COLO829 (cell line): ENCODE measurements around the gene ALOX5AP.
"Not testable (repeated sequence)": the region's sequence is repeated elsewhere in the genome, so short reads cannot be mapped to it uniquely, and the experiment has no call there.

Experiments used
- DNase-seq: peaks from one replicate; pipeline ENCODE4 v3.0.0; 2012; ENCODE audit warnings: low spot score

The ALOX5AP gene

DNA sequence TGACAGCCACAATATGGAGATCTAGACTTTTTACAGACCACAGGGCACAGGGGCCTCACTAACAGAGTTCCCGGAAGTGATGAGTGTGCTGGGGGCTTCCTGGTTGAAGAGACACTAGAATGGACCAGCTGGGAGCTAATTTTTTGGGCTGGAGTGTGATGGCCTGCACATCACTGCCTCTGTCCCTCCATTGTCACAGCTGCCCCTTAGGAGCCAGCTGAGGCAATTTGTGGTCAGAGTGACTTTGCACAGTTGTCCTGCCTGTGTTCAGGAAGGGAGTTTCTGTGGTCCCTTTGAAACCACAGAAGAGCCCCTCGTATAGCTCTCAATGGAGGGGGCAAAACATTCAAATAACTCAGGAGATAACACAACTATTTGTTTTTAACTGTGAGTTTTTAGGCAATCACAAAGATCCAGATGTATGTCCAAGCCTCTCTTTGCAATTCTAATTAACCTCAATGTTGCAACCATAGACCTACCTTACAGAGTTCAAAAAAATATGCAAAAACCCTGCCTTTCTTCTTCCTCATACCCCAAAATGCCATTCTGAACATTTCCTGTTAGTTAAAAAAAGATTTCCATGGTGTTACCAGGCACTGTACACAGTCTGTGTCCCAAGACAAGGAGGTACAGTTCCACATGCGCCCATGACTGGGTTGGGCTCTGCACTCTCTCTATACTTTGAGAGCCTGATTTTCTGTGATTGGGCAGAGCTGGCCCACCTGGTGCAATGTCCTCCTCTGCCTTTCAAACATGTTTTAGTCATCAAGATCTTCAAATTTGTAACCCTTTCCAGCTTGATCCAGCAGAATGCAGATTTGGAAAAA is 2.4 kb downstream of the ALOX5AP start:
- no peak for DNase-seq

GRCh38 chr13:30738526-30739236 is 3.3 kb downstream of the ALOX5AP start:
- DNase-seq = no peak

DNA sequence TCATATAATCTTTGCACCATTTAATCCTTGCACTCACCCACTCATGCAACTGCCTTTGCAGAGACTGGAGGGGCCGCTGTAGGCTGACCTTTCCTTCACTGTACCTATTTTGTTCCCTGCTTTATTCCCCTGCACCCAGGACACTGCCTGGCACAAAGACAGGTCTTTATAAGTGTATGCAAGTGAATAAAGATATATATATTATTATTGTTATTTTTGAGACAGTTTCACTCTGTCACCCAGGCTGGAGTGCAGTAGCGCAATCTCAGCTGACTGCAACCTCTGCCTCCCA is 3.8 kb downstream of the ALOX5AP start:
- no peak for DNase-seq

DNA sequence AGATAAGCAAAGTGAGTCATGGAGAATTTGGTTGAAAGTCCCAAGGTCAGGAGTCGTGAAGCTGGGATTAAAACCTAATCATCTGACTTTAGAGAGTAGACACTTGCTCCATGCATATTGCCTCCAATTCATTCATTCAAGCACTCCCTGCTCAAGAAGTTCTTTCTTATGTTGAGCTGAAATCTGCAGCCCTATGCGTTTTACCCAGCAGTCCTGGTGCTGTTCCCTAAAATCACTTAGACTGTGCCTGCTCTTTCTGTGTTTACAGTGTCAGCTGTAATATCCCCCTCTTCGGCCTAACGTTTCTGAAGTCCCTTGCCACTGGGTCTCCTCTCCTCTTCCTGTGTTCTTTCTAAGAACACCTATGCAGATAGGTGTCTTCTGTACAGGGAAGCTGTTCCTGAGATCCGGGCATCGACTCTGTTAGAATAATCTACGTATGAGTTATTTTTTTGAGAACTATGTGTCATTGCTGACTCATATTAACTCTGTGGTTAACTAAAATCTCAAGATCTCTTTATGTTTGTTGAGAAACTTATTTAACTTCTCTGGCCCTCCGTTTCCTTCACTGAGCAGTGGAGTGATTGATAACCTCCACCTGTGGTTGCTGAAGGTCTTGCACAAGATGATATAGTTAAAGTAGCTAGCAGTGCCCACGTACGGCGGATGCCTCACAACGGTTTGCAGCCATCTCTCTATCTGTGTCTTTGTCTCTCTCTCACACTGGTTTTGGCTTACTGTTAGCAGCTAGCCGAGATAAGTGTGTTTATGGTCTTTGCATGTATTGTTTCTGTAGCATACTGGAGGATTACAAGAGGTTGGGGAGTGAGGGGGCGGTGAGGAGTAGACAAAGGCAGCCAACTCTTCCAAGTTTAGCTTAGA is 4.7 kb downstream of the ALOX5AP start:
- DNase-seq = peak; percentile 54

DNA sequence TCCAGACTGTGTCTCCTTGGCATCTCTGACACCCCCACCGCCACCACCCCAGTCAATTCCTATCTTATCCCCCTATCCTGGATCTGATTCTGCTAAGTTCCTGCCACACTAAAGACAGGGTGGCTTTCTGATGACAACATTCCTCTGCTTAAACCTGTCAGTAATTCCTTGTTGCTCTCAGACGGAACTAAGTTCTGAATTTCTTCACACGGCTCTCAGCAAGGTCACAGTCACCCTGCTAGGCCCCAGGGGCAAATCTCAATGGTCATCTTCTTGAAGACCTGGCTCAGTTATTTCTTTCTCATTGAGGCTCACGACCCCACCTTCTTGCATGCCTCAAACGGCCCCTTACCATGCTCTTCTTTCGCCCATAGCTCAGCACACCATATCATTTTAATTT is 7.6 kb downstream of the ALOX5AP start:
- DNase-seq = no peak

GRCh38 chr13:30743319-30744055 is 8.1 kb downstream of the ALOX5AP start:
- peak; percentile 94 for DNase-seq

GRCh38 chr13:30744056-30744680 is 8.8 kb downstream of the ALOX5AP start:
- DNase-seq = no peak

- no peak for DNase-seq
These were observed 9.3 kb downstream of the ALOX5AP start for GRCh38 chr13:30744681-30745077.

DNA sequence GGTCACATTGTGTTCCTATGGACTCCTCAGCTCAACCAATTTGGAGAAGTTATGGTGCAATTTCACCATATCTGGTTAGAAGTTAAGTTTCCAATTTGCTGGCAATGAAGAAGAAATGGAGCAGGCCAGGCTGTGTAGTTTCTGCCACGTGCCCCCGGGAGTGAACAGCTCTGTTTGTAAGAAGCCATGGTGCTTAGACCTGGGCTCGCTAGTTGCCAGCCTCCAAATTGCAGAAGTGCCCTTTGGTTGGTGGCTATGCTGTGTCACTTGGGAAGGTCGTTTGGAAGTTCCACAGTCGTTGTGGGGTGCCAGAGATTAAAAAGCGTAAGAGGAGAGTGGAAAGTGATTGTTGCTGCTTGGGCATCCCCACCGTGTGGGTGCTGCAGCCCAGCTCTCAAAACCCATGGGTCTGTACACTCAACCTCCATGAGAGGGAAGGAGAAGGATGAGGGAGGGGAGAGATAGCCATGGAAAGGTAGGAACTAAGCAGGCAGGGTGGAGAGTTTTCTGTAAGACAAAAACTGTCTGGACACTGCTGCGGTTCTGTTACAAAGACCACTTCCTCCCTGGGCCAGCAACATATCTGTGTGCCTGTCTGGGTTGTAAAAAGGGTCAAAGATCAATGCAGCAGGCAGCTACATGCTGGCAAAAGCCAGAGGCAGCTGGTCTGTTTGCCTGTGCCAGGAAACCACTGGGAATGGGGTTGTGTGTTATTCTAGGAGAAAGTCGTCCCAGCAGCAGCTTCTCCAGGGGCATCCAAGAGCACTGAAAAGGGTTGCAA is 10.8 kb downstream of the ALOX5AP start:
- DNase-seq = no peak

GRCh38 chr13:30746791-30747190 is 11.4 kb downstream of the ALOX5AP start:
- DNase-seq = no peak

DNA sequence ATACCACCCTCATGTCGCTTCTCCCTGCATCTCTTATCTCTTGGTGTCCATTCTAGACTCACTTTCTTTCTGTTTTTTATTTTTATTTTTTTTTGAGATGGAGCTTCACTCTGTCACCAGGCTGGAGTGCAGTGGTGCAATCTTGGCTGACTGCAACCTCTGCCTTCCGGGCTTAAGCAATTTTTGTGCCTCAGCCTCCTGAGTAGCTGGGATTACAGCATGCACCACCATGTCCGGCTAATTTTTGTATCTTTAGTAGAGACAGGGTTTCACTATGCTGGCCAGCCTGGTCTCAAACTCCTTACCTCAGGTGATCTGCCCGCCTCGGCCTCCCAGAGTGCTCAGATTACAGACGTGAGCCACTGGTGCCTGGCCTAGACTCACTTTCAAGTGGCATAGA is 12.5 kb downstream of the ALOX5AP start:
- DNase-seq = not testable (repeated sequence)

DNA sequence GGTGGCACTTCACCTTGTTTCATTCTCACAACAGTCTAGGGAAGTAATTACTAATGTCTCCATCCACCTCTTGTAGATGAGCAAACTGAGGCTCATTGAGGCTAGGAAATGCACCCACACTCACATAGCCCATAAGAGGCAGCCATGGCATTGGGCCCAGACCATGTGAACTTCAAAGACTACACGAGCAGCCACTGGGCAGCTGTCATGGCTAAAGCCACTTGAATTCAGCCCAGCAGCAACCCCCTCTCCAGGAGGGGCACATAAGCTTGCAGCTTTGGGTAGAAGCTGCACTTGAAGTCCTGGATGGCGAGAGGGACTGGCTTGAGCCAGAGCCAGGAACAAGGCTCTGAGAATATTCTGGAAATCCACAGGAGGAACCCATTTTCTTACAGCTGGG is 13.4 kb downstream of the ALOX5AP start:
- DNase-seq = no peak

- no peak for DNase-seq
These were observed 14.7 kb downstream of the ALOX5AP start for GRCh38 chr13:30750036-30750435.

DNA sequence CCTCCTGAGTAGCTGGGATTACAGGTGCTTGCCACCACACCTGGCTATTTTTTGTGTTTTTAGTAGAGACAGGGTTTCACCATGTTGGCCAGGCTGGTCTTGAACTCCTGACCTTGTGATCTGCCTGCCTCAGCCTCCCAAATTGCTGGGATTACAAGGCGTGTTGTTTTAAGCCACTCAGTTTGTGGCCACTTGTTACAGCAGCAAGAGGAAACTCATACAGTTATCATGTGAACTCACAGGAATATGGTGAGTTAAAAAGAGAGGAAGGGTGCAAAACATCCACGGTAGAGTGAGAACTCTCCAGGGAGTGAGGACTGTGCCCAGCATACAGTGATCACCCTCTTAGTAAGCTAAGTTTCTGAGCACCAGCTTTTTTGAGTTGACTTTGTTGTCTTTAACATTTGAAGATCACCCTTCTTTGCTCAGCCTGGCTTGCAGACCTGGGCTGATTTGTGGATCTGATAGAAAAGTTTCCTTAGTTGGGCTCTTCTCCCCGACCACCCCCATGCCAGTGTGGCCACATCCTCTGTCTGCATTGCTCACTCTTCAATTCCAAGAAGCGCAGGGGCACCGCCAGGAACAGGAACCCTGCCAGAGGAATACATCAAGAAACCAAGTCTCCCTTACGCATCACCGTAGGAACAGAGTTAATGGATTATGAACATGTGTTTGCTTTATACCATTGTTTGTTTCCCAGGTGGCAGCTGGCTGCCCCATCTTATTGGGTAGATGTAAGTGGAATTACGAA is 16.0 kb downstream of the ALOX5AP start:
- DNase-seq = no peak

DNA sequence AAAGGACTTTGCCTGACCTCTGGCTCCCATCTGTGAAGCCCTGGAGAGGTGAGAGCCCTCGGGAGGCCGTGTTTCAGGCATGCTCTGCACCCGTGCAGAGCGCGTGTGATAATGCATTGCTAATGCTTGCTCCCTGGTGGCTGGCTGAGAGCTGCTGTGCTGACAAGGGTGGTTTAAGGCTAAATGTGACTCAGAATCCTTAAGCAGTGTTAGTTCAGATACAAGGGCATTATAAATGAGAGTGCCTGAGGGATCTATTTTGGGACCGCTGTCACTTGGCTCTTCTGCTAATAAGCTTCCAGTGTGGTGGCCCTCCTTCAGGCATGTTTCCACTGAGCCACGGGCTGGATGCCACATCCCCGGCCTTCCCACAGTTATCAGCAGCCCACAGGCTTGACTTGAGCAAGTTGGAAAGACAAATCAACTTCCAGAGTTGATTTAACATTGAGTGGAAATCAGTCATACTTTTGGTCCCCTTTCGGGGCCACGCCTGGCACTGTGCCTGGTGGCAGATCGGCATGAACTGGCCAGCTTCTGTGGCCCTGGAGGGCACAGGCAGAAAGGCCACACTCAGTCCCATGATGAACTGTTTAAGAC is 17.0 kb downstream of the ALOX5AP start:
- no peak for DNase-seq

DNA sequence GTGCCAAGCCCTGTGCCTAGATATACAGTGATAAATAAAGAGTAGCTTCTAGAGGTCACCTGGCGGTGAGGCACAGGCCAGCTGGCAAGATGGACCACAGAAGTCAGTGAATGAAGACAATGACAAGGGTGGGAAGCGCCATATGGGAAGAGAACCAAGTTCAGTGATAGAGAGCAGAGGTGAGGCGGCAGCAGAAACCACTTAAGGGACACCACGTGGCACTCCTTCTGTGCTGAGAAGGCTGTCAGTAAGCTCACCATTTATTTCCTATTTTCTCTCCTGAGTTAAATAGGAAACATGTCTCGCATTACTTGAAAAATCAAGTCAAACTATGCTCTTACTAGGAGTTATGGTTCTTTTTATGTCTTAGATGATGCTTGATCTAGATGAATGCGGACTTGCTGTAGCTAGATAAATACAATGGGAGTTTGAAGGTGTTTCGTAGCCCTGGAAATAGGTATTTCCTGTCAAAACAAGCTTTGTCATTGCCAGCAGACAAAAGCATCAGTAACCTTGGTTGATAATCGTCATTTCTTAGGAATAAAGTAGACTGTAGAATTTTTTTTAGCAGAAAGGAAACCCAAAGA is 17.8 kb downstream of the ALOX5AP start:
- no peak for DNase-seq

GRCh38 chr13:30755678-30756077 is 20.3 kb downstream of the ALOX5AP start:
- no peak for DNase-seq

DNA sequence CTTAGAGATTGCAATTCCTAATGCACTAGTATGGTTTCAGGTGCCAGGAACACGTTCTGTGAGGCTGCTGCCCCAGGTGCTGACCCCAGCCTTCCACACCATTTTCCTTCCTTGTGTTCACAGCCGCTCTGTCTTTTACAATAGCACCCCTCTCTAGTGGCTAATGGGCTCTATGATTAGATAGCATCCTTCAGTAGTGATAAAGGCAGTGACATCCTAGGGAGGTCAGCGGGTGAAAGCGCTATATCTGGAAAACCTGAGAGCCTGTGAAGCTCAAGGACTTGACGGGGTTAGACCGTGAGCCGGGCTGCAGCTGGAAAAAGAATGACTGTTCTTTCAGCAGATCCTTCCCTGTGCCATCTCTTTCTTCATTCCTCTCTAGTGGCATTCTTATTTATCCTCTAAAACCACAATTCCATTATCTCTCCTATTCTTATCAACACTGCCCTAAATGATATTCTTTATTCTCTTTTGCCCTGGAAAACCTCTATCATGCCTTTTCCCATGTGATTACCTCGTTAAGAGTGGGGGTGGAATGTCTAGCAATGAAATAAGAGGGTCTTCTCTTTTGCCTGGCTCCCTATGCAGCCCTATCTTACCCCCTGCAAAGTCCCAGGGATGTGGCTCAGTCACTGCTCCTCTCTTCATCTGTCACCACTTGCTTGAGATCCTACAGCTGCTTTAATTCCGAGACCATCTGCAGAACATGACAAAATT is 21.8 kb downstream of the ALOX5AP start:
- DNase-seq = no peak

DNA sequence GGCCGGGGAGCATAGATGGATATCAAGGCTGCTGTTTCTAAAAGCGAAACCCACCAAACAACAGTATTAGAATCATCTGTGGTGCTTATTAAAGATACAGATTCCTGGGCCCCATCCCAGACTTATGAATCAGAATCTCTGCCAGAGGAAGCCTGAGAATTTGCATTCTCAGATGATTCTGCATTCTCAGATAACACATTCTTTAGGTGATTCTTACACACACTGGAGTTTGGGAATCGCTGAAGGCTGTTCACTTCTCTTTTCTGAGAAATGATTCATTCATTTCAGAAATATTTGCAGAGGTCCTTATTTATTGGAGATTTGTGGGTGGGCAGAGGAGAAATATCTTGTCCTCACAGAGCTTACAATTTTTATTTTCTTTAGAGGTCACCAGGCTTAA is 24.4 kb downstream of the ALOX5AP start:
- DNase-seq = no peak
